ENCODE results near the gene C3orf18. TPM values are rescaled to one million over a fixed set of nuclear protein-coding genes. Genes with fewer than 3 reads are reported as not detected.

C3orf18 gene
- total RNA-seq, 1 experiment from 2014 or later = 10.1 TPM

DNA sequence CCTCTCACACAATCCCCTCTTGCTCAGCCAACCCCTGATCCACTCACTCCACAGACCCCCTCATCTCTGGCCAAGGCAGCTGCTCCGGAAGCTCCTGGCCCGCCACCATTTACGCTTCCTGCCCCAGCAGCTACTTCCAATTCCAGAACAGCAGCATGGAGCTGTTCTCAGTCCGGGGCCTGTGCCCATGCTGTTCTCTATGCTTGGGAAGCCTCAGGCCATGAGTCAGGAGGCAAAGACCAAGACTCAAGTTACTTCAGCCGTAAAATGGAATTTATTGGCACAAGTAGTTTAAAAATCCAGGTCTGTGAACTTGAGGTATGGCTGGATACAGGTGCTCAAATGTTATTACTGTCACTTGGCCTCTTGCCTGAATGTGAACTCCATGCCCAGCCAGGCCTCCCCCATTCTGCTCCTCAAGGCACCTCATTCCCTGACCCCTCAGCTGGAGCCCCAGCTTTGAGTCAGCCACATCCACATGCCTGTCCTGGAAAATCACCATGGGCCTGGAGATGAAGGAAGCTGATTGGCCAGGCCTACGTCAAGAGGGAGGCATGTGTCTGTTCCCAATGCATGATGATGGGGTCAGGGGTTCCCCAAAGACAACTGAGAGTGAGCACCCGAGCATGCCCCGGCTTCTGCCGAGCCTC, 32.7 kb downstream of the C3orf18 start:
- DNase-seq (ENCODE audit: low read depth, low spot score) (no peak), ATAC-seq (no peak)
- ChIA-PET CTCF (interaction anchor here (1.1 kb wide), 1 partner anchor 77 kb away, joined by 3 read pairs; the partner anchor contains the start of gene CISH), POLR2A (no interaction called here), RAD21 (ENCODE audit: low non-redundant PET in 1 of 2, low total read pairs in 2 of 2, uncharacterized antibody in 2 of 2, unreplicated experiment in 2 of 2) (no interaction called here)
- H2AFZ ChIP-seq (ENCODE audit: low read depth, low read length, poor library complexity, severe bottlenecking) = no peak overlapping the region
- no peak overlapping the region for H3K9ac ChIP-seq (ENCODE audit: low read length)
- no peaks in the 10 kb centered on the region for H3K36me3 ChIP-seq (ENCODE audit: control insufficient read depth in 1 of 2, insufficient read depth in 2 of 2, low read length in 2 of 2)
- TF ChIP-seq SRF (IDR thresholded peaks at IDR 0.05; ENCODE audit: low read depth) = no peak
- no peaks in the 10 kb centered on the region for H3K9me3 ChIP-seq (ENCODE audit: control insufficient read depth in 1 of 2, insufficient read depth in 1 of 2, low read depth in 1 of 2, low read length in 2 of 2)
- H4K20me1 ChIP-seq (ENCODE audit: insufficient read depth) = no peaks in the 10 kb centered on the region
- no peak overlapping the region for H3K27ac ChIP-seq (ENCODE audit: low read depth, low read length)
- peaks cover 0 to 11% of the 10 kb centered on the region in 2 experiments; a peak in 2 of 4 replicates for H3K4me1 ChIP-seq (ENCODE audit: control insufficient read depth in 1 of 2, insufficient read depth in 2 of 2, low read length in 2 of 2)
- no TSS peak for BruUV-seq (replicated peaks)
- peaks cover 20% of the 10 kb centered on the region; the same call in 1 of the 2 replicates for H3K27me3 ChIP-seq (ENCODE audit: insufficient read depth, low read length)
- H3K79me2 ChIP-seq (ENCODE audit: insufficient read depth, low read length) = no peaks in the 10 kb centered on the region
- intact Hi-C loops (cut with micrococcal nuclease) = no loop called here
- no peak overlapping the region for H3K4me2 ChIP-seq (ENCODE audit: low read length)
- no peaks in the 10 kb centered on the region for H3K9me2 ChIP-seq (ENCODE audit: insufficient read depth)
- H3K4me3 ChIP-seq (replicated peaks in 1 of 2; ENCODE audit: low read depth in 1 of 2, low read length in 2 of 2) = no peak overlapping the region

DNA sequence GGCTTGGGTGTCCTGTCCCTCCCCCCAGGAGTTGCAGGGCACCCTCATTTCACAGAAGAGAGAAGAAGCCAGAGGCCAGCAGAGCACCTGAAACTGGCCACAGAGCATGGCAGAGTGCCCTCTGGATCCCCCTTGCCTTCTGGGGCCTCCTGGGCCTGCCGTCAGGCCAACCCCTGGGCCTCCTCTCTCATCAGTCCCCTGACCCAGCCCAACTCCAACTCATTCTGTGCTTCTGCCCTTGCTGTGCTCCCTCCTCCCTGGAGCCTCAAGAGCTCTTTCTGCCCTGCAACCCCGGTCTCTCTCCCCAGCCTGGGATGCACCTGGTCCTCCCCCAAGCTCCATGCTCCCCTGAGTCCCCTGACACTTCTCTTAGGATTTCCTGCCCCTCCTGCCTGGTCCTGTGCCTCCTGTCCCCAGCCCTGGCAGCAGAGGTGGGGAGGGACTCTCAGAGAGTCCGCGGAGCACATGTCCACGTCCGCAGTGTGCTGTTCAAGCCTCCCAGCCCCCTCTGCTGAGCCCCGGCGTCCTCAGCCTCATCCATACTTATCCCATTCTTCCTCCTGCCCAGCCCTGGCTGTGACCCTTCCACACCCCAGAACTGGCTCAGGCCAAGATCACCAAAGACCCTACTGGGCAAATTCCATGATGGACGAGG, 33.6 kb downstream of the C3orf18 start:
- intact Hi-C loops (cut with micrococcal nuclease) = no loop called here
- no TSS peak for BruUV-seq (replicated peaks)
- no peak overlapping the region for H3K27ac ChIP-seq (ENCODE audit: low read depth, low read length)
- no peaks in the 10 kb centered on the region for H4K20me1 ChIP-seq (ENCODE audit: insufficient read depth)
- no peaks in the 10 kb centered on the region for H3K79me2 ChIP-seq (ENCODE audit: insufficient read depth, low read length)
- POLR2A ChIA-PET = no interaction called here
- H3K4me1 ChIP-seq (ENCODE audit: control insufficient read depth in 1 of 2, insufficient read depth in 2 of 2, low read length in 2 of 2) = peaks cover 0 to 11% of the 10 kb centered on the region in 2 experiments; a peak in 2 of 4 replicates
- DNase-seq (ENCODE audit: low read depth, low spot score) = no peak
- H3K9me2 ChIP-seq (ENCODE audit: insufficient read depth) = no peaks in the 10 kb centered on the region
- no peak for ATAC-seq
- CTCF ChIA-PET = no interaction called here
- RAD21 ChIA-PET (ENCODE audit: low non-redundant PET in 1 of 2, low total read pairs in 2 of 2, uncharacterized antibody in 2 of 2, unreplicated experiment in 2 of 2) = no interaction called here
- H3K27me3 ChIP-seq (ENCODE audit: insufficient read depth, low read length) = peaks cover 20% of the 10 kb centered on the region; the same call in 1 of the 2 replicates
- no peak overlapping the region for H3K4me2 ChIP-seq (ENCODE audit: low read length)
- no peaks in the 10 kb centered on the region for H3K9me3 ChIP-seq (ENCODE audit: control insufficient read depth in 1 of 2, insufficient read depth in 1 of 2, low read depth in 1 of 2, low read length in 2 of 2)
- no peak overlapping the region for H3K9ac ChIP-seq (ENCODE audit: low read length)
- H3K36me3 ChIP-seq (ENCODE audit: control insufficient read depth in 1 of 2, insufficient read depth in 2 of 2, low read length in 2 of 2) = no peaks in the 10 kb centered on the region
- H2AFZ ChIP-seq (ENCODE audit: low read depth, low read length, poor library complexity, severe bottlenecking) = no peak overlapping the region
- no peak overlapping the region for H3K4me3 ChIP-seq (replicated peaks in 1 of 2; ENCODE audit: low read depth in 1 of 2, low read length in 2 of 2)
- TF ChIP-seq, protein P1, sequence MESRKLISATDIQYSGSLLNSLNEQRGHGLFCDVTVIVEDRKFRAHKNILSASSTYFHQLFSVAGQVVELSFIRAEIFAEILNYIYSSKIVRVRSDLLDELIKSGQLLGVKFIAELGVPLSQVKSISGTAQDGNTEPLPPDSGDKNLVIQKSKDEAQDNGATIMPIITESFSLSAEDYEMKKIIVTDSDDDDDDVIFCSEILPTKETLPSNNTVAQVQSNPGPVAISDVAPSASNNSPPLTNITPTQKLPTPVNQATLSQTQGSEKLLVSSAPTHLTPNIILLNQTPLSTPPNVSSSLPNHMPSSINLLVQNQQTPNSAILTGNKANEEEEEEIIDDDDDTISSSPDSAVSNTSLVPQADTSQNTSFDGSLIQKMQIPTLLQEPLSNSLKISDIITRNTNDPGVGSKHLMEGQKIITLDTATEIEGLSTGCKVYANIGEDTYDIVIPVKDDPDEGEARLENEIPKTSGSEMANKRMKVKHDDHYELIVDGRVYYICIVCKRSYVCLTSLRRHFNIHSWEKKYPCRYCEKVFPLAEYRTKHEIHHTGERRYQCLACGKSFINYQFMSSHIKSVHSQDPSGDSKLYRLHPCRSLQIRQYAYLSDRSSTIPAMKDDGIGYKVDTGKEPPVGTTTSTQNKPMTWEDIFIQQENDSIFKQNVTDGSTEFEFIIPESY (IDR thresholded peaks at IDR 0.05; ENCODE audit: extremely low read depth, insufficient replicate concordance, low read length) = no peak
- TF ChIP-seq RAD21 (IDR thresholded peaks at IDR 0.05; ENCODE audit: low read depth) (no peak), EGR1 (IDR thresholded peaks at IDR 0.05; ENCODE audit: low read depth) (no peak), CBX3 (IDR thresholded peaks at IDR 0.05; ENCODE audit: low read depth) (no peak), ELF1 (IDR thresholded peaks at IDR 0.05; ENCODE audit: borderline replicate concordance, low read depth) (no peak), POLR2A (IDR thresholded peaks at IDR 0.05; ENCODE audit: borderline replicate concordance, extremely low read depth, insufficient read depth, insufficient read length) (no peak), EZH2phosphoT487 (IDR thresholded peaks at IDR 0.05; ENCODE audit: borderline replicate concordance) (no peak), JUND (IDR thresholded peaks at IDR 0.05) (no peak), TCF7L2 (IDR thresholded peaks at IDR 0.05; ENCODE audit: borderline replicate concordance, extremely low read depth, insufficient read depth, insufficient read length) (no peak), ZNF274 (IDR thresholded peaks at IDR 0.05; ENCODE audit: low read depth, low read length) (no peak), YY1 (IDR thresholded peaks at IDR 0.05; ENCODE audit: extremely low read depth, insufficient replicate concordance, low read depth, low read length) (no peak), CEBPB (IDR thresholded peaks at IDR 0.05; ENCODE audit: low read depth) (no peak), EZH2 (IDR thresholded peaks at IDR 0.05) (no peak)
- TF ChIP-seq, protein P2, sequence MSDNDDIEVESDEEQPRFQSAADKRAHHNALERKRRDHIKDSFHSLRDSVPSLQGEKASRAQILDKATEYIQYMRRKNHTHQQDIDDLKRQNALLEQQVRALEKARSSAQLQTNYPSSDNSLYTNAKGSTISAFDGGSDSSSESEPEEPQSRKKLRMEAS (IDR thresholded peaks at IDR 0.05) = no peak
